H9 (cell line): ENCODE data around the gene NUMA1. TPM values are rescaled to one million over a fixed set of nuclear protein-coding genes. Genes with fewer than 3 reads are reported as not detected.

Source experiments
- DNase-seq: peaks from one replicate; pipeline ENCODE4 v3.0.0-alpha.2; 2017
- H2AFZ ChIP-seq: one replicate; pipeline ENCODE4 v1.6.1; 2013; ENCODE audit warnings: mild to moderate bottlenecking, low read length, control low read depth, moderate library complexity
- H2AK5ac ChIP-seq: 2 replicates; pipeline ENCODE4 v1.6.1; 2013; ENCODE audit warnings: low read length, control low read depth, mixed read lengths; ENCODE audit not compliant: insufficient read length
- H2BK120ac ChIP-seq: one replicate; pipeline ENCODE4 v1.6.1; 2013; ENCODE audit warnings: low read depth, mild to moderate bottlenecking, low read length, control low read depth, inconsistent platforms; ENCODE audit not compliant: poor library complexity, severe bottlenecking
- H2BK12ac ChIP-seq: 2 replicates; pipeline ENCODE4 v1.6.1; 2013; ENCODE audit warnings: low read length, control low read depth, mixed read lengths, low read depth; ENCODE audit not compliant: insufficient read length
- H2BK15ac ChIP-seq: 2 replicates; pipeline ENCODE4 v1.6.1; 2013; ENCODE audit warnings: low read depth, low read length, control low read depth
- H2BK20ac ChIP-seq: one replicate; pipeline ENCODE4 v1.6.1; 2013; ENCODE audit warnings: low read depth, mild to moderate bottlenecking, low read length, control low read depth, inconsistent platforms; ENCODE audit not compliant: poor library complexity, severe bottlenecking
- H2BK5ac ChIP-seq: 2 replicates; pipeline ENCODE4 v1.6.1; 2013; ENCODE audit warnings: low read length, control low read depth, mixed read lengths; ENCODE audit not compliant: insufficient read length
- H3K14ac ChIP-seq: 2 replicates; pipeline ENCODE4 v1.6.1; 2013; ENCODE audit warnings: low read length, control low read depth; ENCODE audit not compliant: insufficient read depth
- H3K18ac ChIP-seq: 2 replicates; pipeline ENCODE4 v1.6.1; 2013; ENCODE audit warnings: low read depth, mild to moderate bottlenecking, mixed read lengths, low read length, control low read depth; ENCODE audit not compliant: insufficient read length
- H3K23ac ChIP-seq: 2 replicates; pipeline ENCODE4 v1.6.1; 2013; ENCODE audit warnings: low read length, control low read depth, mixed read lengths, low read depth; ENCODE audit not compliant: insufficient read length
- H3K23me2 ChIP-seq: 2 replicates; pipeline ENCODE4 v1.6.1; 2013; ENCODE audit warnings: low read depth, mild to moderate bottlenecking, mixed read lengths, low read length, control low read depth; ENCODE audit not compliant: insufficient read length, poor library complexity, severe bottlenecking
- H3K27ac ChIP-seq: 2 replicates; pipeline ENCODE4 v1.5.1; 2013; ENCODE audit warnings: low read length, control low read depth, mixed read lengths, low read depth; ENCODE audit not compliant: insufficient read length
- H3K27me3 ChIP-seq: 2 replicates; pipeline ENCODE4 v1.6.1; 2013; ENCODE audit warnings: low read length, control low read depth, inconsistent platforms; ENCODE audit not compliant: insufficient read depth
- H3K4ac ChIP-seq: 2 replicates; pipeline ENCODE4 v1.6.1; 2013; ENCODE audit warnings: low read depth, mild to moderate bottlenecking, control low read depth, inconsistent platforms, low read length, moderate library complexity
- H3K4me1 ChIP-seq: 2 replicates; pipeline ENCODE4 v1.6.1; 2013; ENCODE audit warnings: low read length, control low read depth, inconsistent platforms; ENCODE audit not compliant: insufficient read depth
- H3K4me2 ChIP-seq: 2 replicates; pipeline ENCODE4 v1.6.1; 2013; ENCODE audit warnings: low read length, control low read depth, mixed read lengths; ENCODE audit not compliant: insufficient read length, insufficient read depth
- H3K56ac ChIP-seq: 2 replicates; pipeline ENCODE4 v1.6.1; 2013; ENCODE audit warnings: low read depth, mild to moderate bottlenecking, mixed read lengths, low read length, control low read depth; ENCODE audit not compliant: insufficient read length
- H3K79me1 ChIP-seq: 2 replicates; pipeline ENCODE4 v1.6.1; 2013; ENCODE audit warnings: low read depth, mild to moderate bottlenecking, moderate library complexity, low read length, control low read depth, inconsistent platforms; ENCODE audit not compliant: insufficient read depth, poor library complexity, severe bottlenecking
- H3K79me2 ChIP-seq: 2 replicates; pipeline ENCODE4 v1.6.1; 2013; ENCODE audit warnings: low read length, control low read depth, inconsistent platforms; ENCODE audit not compliant: insufficient read depth
- H3K9ac ChIP-seq: 2 replicates; pipeline ENCODE4 v1.6.1; 2013; ENCODE audit warnings: low read length, control low read depth, mixed read lengths; ENCODE audit not compliant: insufficient read length; ENCODE audit errors: extremely low read depth
- H3K9me3 ChIP-seq: one replicate; pipeline ENCODE4 v1.6.1; 2013; ENCODE audit warnings: low read depth, low read length, inconsistent platforms; ENCODE audit not compliant: control insufficient read depth
- H3T11ph ChIP-seq: one replicate; pipeline ENCODE4 v1.6.1; 2013; ENCODE audit warnings: mild to moderate bottlenecking, low read length, control low read depth, inconsistent platforms
- H4K20me1 ChIP-seq: one replicate; pipeline ENCODE4 v1.6.1; 2013; ENCODE audit not compliant: control insufficient read depth, insufficient read length, insufficient read depth
- H4K5ac ChIP-seq: 2 replicates; pipeline ENCODE4 v1.6.1; 2013; ENCODE audit warnings: low read depth, mild to moderate bottlenecking, mixed read lengths, low read length, control low read depth; ENCODE audit not compliant: insufficient read length
- H4K8ac ChIP-seq: replicated peaks from 2 replicates; pipeline ENCODE4 v1.6.1; 2013; ENCODE audit warnings: low read length, control low read depth, mixed read lengths, low read depth; ENCODE audit not compliant: insufficient read length
- H4K91ac ChIP-seq: 2 replicates; pipeline ENCODE4 v1.6.1; 2013; ENCODE audit warnings: low read depth, mild to moderate bottlenecking, moderate library complexity, mixed read lengths, low read length, control low read depth; ENCODE audit not compliant: insufficient read length
- H3K27ac Mint-ChIP-seq, 3 experiments: 2 replicates in 2 of 3; 3 replicates in 1 of 3; pipeline ENCODE4 v1.8.0; 2020 to 2021; ENCODE audit warnings: mixed read lengths in 3 of 3, mild to moderate bottlenecking in 1 of 3, moderate library complexity in 1 of 3
- H3K27me3 Mint-ChIP-seq: 2 replicates; pipeline ENCODE4 v1.8.0; 2021; ENCODE audit warnings: low read depth, mild to moderate bottlenecking, moderate library complexity, mixed read lengths
- H3K36me3 Mint-ChIP-seq, 3 experiments: 2 replicates in 2 of 3; 3 replicates in 1 of 3; pipeline ENCODE4 v1.8.0; 2020 to 2021; ENCODE audit warnings: low read depth in 3 of 3, mixed read lengths in 3 of 3; ENCODE audit not compliant: insufficient read depth in 1 of 3
- H3K4me1 Mint-ChIP-seq, 2 experiments: 2 replicates each; pipeline ENCODE4 v1.8.0; 2020; ENCODE audit warnings: mixed read lengths in 2 of 2
- H3K4me3 Mint-ChIP-seq, 2 experiments: 2 replicates in 1 of 2; 3 replicates in 1 of 2; pipeline ENCODE4 v1.8.0; 2020 to 2021; ENCODE audit warnings: mild to moderate bottlenecking in 2 of 2, mixed read lengths in 2 of 2, moderate library complexity in 1 of 2
- H3K9me3 Mint-ChIP-seq, 2 experiments: 2 replicates in 1 of 2; 3 replicates in 1 of 2; pipeline ENCODE4 v1.8.0; 2020; ENCODE audit warnings: mild to moderate bottlenecking in 2 of 2, mixed read lengths in 2 of 2, moderate library complexity in 1 of 2
- WGBS: extraction: QIAGEN DNeasy Blood & Tissue Kit; methylation state at CpG from one replicate; pipeline ENCODE4 v1.1.7; 2013; ENCODE audit warnings: missing lambda C conversion rate, low lambda C conversion rate, mixed read lengths; ENCODE audit not compliant: insufficient read length; ENCODE audit errors: extremely low coverage; 5-methylcytosine and 5-hydroxymethylcytosine counted together
- total RNA-seq: library from RNA; stranded (reverse); gene quantifications from 2 replicates; pipeline ENCODE4 v1.2.1, GENCODE V29; 2021
- TF ChIP-seq, protein P1 (sequence below): fragments of 200-600 bp; sonication (generic); conservative IDR thresholded peaks from 3 replicates; pipeline ENCODE4 v1.8.0; 2021; ENCODE audit warnings: antibody characterized with exemption, mild to moderate bottlenecking

The NUMA1 gene
- total RNA-seq, 1 experiment from 2014 or later = 136 TPM

DNA sequence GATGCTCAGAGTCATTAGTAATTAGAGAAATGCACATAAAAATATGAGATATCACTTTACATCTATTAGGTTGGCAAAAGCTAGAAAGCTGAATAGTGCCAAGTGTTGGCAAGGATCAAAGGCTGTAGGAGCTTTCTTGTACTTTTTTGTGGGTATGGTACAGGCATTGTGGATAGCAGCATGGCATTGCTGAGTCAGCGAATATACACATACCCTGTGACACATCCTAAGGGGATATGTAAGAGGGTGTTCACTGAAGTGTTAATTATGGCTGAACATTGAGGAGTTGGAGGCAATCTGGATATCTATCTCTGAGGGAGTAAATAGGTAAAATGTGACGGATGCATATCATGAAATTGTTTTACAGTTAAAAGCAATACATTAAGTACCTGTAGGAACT, 108.7 kb downstream of the NUMA1 start:
- no peaks in the 10 kb centered on the region for H3K9me3 ChIP-seq
- H3K18ac ChIP-seq = no peak overlapping the region
- no peaks in the 10 kb centered on the region for H3K27me3 Mint-ChIP-seq
- H3K4me1 Mint-ChIP-seq = no peaks in the 10 kb centered on the region
- no peak overlapping the region for H2BK15ac ChIP-seq
- H3K4me2 ChIP-seq = no peak overlapping the region
- no peak overlapping the region for H4K91ac ChIP-seq
- no peak overlapping the region for H2AK5ac ChIP-seq
- no peak overlapping the region for H3K27ac ChIP-seq
- no peak overlapping the region for H3K56ac ChIP-seq
- H3K9me3 Mint-ChIP-seq = no peaks in the 10 kb centered on the region
- peaks cover 0 to 17% (median 16%) of the 10 kb centered on the region in 3 experiments; a peak in 6 of 7 replicates for H3K36me3 Mint-ChIP-seq
- no peaks in the 10 kb centered on the region for H3K79me2 ChIP-seq
- H2BK12ac ChIP-seq = no peak overlapping the region
- H2AFZ ChIP-seq = no peak overlapping the region
- H2BK5ac ChIP-seq = no peak overlapping the region
- no peak overlapping the region for H3K9ac ChIP-seq
- no peaks in the 10 kb centered on the region for H3K23me2 ChIP-seq
- no peaks in the 10 kb centered on the region for H3K27me3 ChIP-seq
- WGBS = no CpG with 5 or more reads among the region's 2 CpGs
- no peaks in the 10 kb centered on the region for H3K79me1 ChIP-seq
- no peak overlapping the region for H3K4me3 Mint-ChIP-seq
- H4K5ac ChIP-seq = no peak overlapping the region
- TF ChIP-seq, protein P1, sequence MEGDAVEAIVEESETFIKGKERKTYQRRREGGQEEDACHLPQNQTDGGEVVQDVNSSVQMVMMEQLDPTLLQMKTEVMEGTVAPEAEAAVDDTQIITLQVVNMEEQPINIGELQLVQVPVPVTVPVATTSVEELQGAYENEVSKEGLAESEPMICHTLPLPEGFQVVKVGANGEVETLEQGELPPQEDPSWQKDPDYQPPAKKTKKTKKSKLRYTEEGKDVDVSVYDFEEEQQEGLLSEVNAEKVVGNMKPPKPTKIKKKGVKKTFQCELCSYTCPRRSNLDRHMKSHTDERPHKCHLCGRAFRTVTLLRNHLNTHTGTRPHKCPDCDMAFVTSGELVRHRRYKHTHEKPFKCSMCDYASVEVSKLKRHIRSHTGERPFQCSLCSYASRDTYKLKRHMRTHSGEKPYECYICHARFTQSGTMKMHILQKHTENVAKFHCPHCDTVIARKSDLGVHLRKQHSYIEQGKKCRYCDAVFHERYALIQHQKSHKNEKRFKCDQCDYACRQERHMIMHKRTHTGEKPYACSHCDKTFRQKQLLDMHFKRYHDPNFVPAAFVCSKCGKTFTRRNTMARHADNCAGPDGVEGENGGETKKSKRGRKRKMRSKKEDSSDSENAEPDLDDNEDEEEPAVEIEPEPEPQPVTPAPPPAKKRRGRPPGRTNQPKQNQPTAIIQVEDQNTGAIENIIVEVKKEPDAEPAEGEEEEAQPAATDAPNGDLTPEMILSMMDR = no peak
- H3K23ac ChIP-seq = no peak overlapping the region
- DNase-seq = no peak
- no peak overlapping the region for H2BK20ac ChIP-seq
- H3T11ph ChIP-seq = no peak overlapping the region
- H3K4me1 ChIP-seq = no peaks in the 10 kb centered on the region
- H3K4ac ChIP-seq = no peak overlapping the region
- no peak overlapping the region for H3K14ac ChIP-seq
- H4K8ac ChIP-seq = no peak overlapping the region
- H2BK120ac ChIP-seq = no peak overlapping the region
- H4K20me1 ChIP-seq = no peaks in the 10 kb centered on the region
- H3K27ac Mint-ChIP-seq = no peak overlapping the region
